ENCODE measurements around the gene USP38.
"Not testable (repeated sequence)": the region's sequence is repeated elsewhere in the genome, so short reads cannot be mapped to it uniquely, and the experiment has no call there.

The USP38 gene, protein sequence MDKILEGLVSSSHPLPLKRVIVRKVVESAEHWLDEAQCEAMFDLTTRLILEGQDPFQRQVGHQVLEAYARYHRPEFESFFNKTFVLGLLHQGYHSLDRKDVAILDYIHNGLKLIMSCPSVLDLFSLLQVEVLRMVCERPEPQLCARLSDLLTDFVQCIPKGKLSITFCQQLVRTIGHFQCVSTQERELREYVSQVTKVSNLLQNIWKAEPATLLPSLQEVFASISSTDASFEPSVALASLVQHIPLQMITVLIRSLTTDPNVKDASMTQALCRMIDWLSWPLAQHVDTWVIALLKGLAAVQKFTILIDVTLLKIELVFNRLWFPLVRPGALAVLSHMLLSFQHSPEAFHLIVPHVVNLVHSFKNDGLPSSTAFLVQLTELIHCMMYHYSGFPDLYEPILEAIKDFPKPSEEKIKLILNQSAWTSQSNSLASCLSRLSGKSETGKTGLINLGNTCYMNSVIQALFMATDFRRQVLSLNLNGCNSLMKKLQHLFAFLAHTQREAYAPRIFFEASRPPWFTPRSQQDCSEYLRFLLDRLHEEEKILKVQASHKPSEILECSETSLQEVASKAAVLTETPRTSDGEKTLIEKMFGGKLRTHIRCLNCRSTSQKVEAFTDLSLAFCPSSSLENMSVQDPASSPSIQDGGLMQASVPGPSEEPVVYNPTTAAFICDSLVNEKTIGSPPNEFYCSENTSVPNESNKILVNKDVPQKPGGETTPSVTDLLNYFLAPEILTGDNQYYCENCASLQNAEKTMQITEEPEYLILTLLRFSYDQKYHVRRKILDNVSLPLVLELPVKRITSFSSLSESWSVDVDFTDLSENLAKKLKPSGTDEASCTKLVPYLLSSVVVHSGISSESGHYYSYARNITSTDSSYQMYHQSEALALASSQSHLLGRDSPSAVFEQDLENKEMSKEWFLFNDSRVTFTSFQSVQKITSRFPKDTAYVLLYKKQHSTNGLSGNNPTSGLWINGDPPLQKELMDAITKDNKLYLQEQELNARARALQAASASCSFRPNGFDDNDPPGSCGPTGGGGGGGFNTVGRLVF

GRCh38 chr4:143184503-143185252, at the start of gene USP38:
Gene USP38 (plus strand): TSS chr4:143184917. CDS start chr4:143185451, 534 bp downstream.
- DNase-seq: peak; percentile 66 to 92 (median 79)

- no peak for DNase-seq
These were observed 49.4 kb upstream of the USP38 start for GRCh38 chr4:143135358-143135757.

DNA sequence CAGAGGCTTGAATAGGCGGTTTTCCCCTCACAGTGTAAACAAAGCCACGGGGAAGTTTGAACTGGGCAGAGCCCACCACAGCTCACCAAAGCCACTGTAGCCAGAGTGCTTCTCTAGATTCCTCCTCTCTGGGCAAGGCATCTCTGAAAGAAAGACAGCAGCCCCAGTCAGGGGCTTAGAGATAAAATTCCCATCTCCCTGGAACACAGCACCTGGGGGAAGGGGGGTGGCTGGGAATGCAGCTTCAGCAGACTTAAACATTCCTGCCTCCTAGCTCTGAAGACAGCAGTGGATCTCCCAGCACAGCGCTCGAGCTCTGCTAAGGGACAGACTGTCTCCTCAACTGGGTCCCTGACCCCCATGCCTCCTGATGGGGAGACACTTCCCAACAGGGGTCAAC, 44.0 kb upstream of the USP38 start:
- no peak for DNase-seq

DNA sequence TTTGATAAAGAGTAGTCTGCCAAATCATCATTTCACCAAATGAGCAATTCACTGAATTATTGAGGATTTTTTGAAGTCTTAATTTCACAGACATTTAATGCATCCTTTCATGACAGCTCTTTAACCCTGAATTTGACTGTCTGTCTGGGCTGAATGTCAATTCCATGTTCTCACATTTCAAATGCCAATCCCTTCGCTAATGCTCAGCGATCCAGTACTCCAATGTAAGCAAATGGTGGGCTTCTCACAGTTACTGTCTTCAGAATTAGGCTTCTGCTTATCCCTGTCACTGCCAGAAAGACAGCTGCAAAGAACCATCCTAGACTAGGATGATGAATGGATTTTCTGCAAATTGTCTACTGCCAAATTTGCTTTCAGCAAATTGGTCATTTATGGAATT, 36.2 kb upstream of the USP38 start:
- DNase-seq: no peak

GRCh38 chr4:143156853-143157252, 27.9 kb upstream of the USP38 start:
- no peak for DNase-seq

GRCh38 chr4:143163614-143164013, 21.1 kb upstream of the USP38 start:
- DNase-seq: no peak

DNA sequence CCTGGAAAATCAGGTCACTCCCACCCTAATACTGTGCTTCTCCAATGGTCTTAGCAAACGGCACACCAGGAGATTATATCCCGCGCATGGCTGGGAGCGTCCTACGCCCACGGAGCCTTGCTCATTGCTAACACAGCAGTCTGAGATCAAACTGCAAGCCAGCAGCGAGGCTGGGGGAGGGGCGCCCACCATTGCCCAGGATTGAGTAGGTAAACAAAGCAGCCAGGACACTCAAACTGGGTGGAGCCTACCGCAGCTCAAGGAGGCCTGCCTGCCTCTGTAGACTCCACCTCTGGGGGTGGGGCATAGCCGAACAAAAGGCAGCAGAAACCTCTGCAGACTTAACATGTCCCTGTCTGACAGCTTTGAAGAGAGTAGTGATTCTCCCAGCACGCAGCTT, 18.0 kb upstream of the USP38 start:
- not testable (repeated sequence) for DNase-seq

- DNase-seq: no peak
These were observed 5.8 kb upstream of the USP38 start for GRCh38 chr4:143178923-143179322.

- no peak for DNase-seq
These were observed 1.1 kb upstream of the USP38 start for GRCh38 chr4:143183513-143184216.

- DNase-seq: no peak
These were observed 557 bp upstream of the USP38 start for GRCh38 chr4:143184217-143184502.

DNA sequence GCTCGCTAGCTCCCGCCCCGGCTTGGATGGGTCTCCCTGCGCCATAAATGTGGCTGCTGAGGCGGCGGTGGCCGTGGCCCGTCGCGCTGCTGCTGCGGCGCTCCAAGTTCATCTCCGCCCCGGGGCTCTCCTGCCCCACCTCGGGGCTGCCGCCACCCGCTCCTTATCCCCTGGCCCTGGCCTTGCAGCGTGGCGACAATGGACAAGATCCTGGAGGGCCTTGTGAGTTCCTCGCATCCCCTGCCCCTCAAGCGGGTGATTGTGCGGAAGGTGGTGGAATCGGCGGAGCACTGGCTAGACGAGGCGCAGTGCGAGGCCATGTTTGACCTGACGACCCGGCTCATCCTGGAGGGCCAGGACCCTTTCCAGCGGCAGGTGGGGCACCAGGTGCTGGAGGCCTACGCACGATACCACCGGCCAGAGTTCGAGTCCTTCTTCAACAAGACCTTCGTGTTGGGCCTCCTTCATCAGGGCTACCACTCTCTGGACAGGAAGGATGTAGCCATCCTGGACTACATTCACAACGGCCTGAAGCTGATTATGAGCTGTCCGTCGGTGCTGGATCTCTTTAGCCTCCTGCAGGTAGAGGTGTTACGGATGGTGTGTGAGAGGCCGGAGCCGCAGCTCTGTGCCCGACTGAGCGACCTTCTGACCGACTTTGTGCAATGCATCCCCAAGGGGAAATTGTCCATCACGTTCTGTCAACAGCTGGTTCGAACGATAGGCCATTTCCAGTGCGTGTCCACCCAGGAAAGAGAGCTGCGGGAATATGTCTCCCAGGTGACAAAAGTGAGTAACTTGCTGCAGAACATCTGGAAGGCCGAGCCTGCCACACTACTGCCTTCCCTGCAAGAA, 763 bp downstream of the USP38 start:
- DNase-seq: peak in 2 of 4 experiments; percentile 24 to 27

- DNase-seq: no peak
These were observed 1.5 kb downstream of the USP38 start for GRCh38 chr4:143186212-143186611.

GRCh38 chr4:143186649-143187048, 1.9 kb downstream of the USP38 start:
- no peak for DNase-seq

GRCh38 chr4:143188136-143189088, 3.7 kb downstream of the USP38 start:
- DNase-seq: no peak

- DNase-seq: no peak
These were observed 4.8 kb downstream of the USP38 start for GRCh38 chr4:143189528-143189927.

DNA sequence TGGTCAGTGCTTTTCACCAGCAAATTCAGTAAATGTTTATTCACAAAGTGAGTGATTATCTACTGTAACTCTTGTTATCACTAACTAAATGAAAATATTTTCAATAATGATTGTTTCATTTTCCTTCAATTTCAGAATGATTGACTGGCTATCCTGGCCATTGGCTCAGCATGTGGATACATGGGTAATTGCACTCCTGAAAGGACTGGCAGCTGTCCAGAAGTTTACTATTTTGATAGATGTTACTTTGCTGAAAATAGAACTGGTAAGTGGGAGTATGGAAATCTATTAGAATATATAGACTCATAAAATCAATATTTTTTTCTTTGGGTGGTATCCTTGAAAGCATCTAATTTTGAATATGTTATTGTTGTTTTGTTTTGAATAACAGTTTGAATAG, 10.9 kb downstream of the USP38 start:
- DNase-seq: no peak

DNA sequence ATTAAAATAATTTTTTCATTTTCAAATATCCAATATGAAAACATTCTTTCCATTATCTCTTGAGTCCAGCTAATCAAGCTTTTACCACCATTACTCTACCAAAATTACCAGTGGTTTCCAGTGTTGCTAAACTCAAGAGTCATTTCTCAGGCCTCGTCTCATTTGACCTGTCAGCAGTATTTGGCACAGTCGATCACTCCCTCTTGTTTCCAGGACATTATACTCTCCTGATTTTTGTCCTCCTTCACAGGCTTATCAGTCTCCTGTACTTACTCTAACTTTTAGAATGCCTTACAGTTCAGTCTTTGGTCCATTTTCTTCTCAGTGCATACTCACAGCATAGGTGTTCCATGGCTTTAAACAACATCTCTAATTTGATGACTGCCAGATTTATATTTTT, 11.6 kb downstream of the USP38 start:
- no peak for DNase-seq

- no peak for DNase-seq
These were observed 14.8 kb downstream of the USP38 start for GRCh38 chr4:143199503-143199902.

DNA sequence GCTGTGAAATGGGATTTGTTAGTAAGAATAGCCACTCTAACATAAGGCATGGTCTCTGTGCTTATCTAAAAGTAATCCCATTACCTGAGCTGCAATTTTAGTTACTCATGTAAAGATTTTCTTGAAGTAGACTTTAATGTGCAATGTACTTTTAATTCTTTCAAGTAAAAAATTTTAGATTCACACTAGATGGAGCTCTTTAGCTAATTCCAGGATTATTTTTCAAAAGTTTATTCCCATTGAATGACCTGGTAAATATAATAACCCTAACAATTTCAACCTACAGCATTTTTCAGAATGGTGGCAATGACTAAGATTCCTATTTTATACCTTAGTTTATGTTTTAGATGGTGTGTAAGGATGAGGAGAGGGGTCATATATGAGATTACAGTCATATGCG, 18.1 kb downstream of the USP38 start:
- no peak for DNase-seq

DNA sequence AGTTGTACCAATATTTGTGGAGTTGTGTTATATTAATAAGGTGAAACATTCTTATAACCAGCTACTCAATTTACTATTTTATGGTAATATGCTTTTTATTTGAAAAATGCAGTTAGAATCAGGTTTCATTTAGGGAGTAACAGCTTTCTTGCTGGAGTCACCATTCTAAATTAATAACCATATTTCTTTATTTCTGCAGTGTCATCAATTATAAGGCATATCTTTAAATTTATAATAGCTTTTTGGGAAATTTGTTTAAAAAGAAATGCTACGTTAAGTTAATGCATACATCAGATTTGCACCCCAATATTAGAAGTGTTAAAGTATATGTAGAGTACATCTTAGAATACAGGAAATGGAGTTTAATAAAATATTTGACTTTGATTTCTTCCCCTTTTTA, 18.9 kb downstream of the USP38 start:
- no peak for DNase-seq

Data from activated naive CD4-positive, alpha-beta T cell (primary cell).